Gastroesophageal sphincter (tissue), 3 donors: Measurements from ENCODE around the gene P4HA3.

ENCODE experiments used
- CTCF ChIP-seq, 4 experiments: fragments of 200-600 bp in 2 of 4; fragments of 450-650 bp in 2 of 4; sonication (generic) in 1 of 4; IDR thresholded peaks; one replicate each; pipeline ENCODE4 v1.5.1; 2017 to 2019; ENCODE audit warnings: antibody characterized with exemption in 4 of 4, mild to moderate bottlenecking in 2 of 4, moderate library complexity in 2 of 4
- POLR2AphosphoS5 ChIP-seq: sonication (generic); formaldehyde crosslinking; IDR thresholded peaks from one replicate; pipeline ENCODE4 v1.6.1; 2017; ENCODE audit warnings: antibody characterized with exemption

GRCh38 chr11:74332291-74332690, 20.9 kb upstream of the P4HA3 start:
- no peak for TF ChIP-seq POLR2AphosphoS5
- TF ChIP-seq CTCF (IDR thresholded peaks at IDR 0.05), result no peak
